Erythroblast (primary cell): ENCODE results near the gene ECSCR.
"Not testable (repeated sequence)": the region's sequence is repeated elsewhere in the genome, so short reads cannot be mapped to it uniquely, and the experiment has no call there.

Experiments
- GATA1 ChIP-seq: IDR thresholded peaks from 2 replicates; pipeline ENCODE4 v1.6.1; 2011; ENCODE audit warnings: low read depth, mild to moderate bottlenecking, control low read depth, low read length, moderate library complexity
- POLR2A ChIP-seq: IDR thresholded peaks from 2 replicates; pipeline ENCODE4 v1.6.1; 2011; ENCODE audit warnings: mild to moderate bottlenecking, low read length

DNA sequence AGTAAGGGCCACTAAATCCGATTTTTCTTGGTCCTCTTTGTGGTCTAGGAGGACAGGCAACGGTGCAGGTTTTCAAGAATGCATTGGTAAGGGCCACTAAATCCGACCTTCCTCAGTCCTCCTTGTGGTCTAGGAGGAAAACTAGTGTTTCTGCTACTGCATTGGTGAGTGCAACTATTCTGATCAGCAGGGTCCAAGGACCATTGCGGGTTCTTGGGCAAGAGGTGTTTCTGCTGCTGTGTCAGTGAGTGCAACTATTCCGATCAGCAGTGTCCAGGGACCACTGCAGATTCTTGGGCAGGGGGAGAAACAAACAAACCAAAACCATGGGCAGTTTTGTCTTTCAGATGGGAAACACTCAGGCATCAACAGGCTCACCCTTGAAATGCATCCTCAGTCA lies 42.2 kb upstream of the ECSCR start:
- not testable (repeated sequence) for TF ChIP-seq POLR2A, GATA1
